GM19240 (cell line): Measurements from ENCODE around the gene ZPBP.

Experiments
- DNase-seq: peaks from one replicate; pipeline ENCODE4 v3.0.0; 2011; ENCODE audit warnings: low spot score; ENCODE audit not compliant: insufficient read length

ZPBP gene, protein sequence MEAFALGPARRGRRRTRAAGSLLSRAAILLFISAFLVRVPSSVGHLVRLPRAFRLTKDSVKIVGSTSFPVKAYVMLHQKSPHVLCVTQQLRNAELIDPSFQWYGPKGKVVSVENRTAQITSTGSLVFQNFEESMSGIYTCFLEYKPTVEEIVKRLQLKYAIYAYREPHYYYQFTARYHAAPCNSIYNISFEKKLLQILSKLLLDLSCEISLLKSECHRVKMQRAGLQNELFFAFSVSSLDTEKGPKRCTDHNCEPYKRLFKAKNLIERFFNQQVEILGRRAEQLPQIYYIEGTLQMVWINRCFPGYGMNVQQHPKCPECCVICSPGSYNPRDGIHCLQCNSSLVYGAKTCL

DNA sequence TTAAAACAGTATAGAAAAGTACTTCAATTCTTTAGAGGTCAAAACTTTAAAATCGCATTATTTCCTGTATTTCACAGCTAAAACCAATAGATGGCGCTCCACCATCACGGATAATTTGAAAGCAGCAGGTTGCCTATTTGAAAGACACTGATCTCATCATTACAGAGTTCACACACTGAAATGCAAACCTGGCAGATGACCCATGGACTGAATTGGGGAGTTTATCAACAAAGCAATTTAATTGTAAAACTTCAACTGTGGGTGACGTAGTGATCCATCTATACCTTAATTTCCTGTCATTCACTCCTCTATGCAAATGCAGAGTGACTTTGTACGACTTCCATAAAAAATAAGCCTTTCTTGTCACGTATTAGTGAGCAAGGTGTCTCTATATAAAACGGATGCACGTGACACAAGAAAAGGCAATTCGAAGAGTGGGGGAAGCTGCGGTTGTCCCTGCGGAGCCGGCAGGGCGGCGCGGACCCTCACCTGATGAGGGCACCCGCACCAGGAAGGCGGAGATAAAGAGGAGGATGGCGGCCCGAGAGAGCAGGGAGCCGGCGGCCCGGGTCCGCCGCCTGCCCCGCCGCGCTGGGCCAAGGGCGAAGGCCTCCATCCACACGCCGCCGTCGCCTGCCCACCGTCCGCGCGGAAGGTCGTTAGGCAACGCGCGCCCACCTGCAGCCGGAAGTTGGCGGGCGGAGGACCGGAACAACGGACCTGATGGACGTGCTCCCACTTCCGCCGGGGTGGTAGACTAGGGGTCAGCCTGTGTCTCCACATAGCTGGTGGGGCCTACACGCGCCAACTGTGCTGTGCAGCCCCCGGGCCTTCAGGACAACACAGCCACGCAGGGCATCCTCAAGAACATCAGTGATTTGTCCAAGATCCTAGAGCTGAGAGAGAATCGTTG, at the start of gene ZPBP:
TSS of gene ZPBP (minus strand) at position 668 of the 913 bp plus-strand sequence. CDS start at position 616, 52 bp downstream.
- no peak for DNase-seq

DNA sequence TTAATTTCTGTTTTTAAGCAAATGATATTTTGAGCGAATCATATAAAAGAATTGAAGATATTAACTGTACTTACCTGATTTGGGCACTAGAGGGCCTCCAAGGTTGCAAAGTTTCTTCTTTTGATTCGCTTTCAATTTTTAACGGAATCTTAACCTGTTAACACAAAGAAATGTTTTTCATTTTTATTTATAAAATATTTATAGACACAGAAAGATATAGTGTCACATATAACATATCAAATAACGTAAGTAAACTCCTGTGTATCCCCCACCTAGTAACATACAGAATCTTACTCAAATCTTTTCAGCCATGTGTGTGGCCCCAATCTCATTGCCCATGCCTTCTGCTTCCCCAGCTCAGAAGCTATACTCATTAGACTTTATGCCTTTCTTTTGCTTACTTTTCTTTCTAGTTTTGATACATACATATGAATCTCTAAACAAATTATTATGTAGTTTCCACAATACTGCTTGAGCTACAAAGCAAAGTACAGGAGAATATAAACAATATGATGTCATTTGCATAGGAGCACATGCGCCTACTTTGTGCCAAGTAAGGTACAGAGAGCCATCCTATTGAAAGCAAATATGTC, 49.5 kb upstream of the ZPBP start:
- DNase-seq = no peak

DNA sequence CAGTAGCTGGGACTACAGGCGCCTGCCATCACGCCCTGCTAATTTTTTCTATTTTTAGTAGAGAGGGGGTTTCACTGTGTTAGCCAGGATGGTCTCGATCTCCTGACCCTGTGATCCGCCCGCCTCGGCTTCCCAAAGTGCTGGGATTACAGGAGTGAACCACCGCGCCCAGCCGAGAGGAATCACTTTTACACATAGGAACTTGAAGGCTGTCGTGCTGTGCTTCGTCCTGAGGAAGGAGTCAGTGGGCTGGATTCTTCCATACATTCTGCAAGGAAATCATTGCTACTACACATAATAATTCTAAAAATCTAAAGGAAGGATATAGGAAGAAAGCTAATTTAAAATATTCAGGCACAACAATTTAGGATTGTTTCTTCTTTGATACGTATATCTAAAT, 48.8 kb upstream of the ZPBP start:
- no peak for DNase-seq

DNA sequence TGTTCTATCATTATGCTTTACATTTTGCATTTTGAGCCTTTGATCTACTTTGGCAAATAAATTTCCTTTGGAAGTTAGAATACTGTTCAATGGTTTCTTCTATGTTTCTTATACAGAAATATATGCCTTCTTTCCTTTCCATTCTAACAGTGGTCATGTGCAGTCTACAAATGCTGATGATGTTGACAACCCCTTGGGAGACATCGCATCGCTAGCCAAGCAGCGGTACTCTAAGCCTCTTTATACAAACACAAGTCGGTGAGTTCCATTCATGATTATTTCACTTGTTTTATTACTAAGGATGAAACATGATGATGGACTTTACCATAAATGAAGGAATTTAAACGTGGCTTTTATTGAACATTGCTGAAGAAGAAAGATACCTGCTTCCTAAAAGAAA, 48.1 kb upstream of the ZPBP start:
- no peak for DNase-seq

DNA sequence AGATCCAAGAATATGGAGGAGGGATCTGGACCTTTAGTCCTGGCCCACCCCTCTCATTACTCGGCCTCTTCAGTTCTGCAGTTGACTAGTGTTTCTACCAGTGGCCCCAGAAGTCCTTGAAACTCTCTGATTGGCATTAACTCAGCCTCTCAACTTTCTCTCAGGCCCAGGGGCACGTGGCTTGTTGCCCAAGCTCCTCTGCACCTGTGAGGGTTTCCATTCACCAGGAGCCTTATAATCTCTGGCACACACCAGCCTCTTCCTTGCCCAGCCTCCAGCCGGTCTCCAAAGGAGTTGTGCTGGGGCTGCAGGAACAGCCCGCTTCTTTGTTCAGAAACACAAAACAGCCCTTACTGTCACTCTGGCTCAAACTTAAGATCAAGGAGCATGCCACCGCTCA, 47.6 kb upstream of the ZPBP start:
- no peak for DNase-seq

DNA sequence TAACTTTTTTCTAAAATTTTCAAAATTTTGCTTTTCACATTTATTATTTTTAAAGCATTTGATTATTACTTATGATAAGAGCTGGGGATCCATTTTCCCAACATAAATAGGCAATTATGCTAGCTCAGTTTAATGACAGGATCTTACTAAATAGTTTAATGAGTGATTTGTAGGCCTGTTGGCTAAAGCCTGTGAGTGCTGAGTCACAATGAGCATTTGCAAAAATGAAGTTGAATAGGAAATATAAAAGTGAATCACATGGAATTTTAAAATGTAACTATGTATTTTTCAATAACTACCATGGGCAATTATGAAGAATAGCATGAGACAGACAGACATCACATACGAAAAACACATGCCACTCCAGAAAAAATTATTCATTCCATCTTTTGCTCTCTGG, 45.1 kb upstream of the ZPBP start:
- no peak for DNase-seq

DNA sequence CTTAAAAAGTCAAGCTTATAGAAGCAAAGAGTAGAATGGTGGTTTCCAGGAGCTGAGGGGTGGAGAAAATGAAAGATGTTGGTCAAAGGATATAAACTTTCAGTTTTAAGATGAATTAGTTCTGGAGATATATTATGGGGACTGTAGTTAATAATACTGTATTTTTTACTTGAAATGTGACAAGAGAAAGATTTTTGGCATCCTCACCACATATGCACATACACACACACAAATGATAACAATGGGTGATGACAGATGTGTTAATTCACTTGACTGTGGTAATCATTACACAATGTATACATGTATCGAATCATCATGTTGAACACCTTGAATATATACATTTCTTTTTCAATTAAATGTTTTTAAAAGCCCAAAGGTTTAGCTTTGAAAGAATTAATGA, 32.7 kb upstream of the ZPBP start:
- DNase-seq = no peak

DNA sequence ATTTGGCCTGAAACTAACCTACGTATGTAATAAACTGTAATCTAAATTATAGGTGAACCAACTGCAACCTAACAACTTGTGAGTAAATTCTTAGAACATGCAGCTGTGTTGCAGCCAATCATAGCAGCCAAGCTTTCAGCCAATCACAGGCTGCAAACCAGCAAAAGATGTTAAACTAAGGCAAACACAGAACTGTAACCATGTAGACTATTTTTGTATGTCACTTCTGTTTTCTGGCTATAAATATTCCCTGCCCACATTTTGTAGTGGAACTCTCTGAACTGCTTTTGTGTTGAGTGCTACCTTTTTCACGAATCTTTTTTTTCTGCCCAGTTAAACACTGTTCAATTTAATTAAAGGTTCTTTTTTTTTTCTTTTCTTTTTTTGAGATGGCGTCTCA, 28.2 kb upstream of the ZPBP start:
- DNase-seq = no peak

DNA sequence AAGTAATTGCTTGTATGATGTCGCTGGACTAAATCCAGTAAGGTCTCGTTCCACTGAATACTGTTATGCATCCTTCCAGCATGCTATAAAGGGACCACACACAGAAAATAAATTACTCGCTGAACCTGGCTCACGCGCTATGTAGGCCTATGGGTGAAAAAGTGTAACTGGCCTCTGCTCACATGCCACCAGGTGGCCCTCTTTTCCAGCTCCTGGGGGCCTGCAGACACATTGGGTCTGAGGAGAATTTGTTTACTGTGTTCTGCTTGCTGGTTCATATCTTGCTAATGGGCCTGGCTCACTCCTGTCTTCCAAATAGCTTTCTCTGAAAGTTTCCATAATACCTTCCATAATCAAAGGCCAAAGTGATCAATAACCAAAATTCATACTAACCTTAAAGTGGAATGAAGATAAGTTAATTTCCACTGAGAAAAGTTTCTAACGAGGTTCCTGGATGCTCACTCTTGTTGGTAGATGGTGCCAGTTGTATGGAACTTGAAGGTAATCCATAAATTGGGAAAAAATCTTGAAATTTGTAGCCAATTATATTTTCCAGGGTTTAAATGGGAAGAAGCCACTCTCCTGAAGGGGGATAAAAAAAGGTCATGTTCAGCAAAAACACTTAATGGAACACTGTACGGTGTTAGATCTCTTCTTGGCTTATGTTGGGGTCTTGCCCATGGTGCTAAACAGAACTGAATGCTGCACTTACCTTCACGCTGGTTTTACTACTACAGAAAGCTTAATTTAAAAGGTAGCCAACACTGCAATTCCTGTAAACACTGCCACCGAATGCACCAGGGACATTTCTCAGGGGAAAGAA, 27.0 kb upstream of the ZPBP start:
- no peak for DNase-seq

DNA sequence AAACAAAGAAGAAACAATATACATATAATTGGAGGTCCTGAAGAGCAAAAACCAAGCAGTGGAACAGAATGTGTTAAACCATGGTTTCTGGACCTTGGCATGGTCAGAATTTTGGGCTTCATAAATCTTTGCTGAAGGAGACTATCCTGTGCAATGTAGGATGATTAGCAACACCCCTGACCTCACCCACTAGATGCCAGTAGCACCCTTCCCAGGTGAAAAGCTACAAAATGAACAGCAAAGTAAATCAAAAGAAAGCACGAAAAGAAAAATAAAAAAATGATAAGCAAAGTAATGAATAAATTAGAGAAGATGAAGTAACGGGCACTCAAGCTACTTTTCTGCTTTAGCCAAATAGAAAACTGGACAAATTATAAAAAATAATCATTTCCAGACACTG, 19.2 kb upstream of the ZPBP start:
- no peak for DNase-seq

DNA sequence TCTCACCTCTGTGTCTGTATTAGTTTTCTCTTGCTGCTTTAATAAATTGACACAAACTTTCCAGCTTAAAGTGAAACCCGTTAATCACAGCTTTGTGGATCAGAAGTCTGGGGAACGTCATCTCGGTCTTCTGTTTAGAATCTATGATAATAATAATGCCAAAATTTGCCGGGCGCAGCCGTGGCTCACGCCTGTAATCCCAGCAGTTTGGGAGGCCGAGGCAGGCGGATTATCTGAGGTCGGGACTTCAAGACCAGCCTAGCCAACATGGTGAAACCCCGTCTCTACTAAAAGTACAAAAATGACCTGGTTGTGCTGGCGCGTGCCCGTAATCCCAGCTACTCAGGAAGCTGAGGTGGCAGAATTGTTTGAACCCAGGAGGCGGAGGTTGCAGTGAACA, 8.8 kb upstream of the ZPBP start:
- no peak for DNase-seq

DNA sequence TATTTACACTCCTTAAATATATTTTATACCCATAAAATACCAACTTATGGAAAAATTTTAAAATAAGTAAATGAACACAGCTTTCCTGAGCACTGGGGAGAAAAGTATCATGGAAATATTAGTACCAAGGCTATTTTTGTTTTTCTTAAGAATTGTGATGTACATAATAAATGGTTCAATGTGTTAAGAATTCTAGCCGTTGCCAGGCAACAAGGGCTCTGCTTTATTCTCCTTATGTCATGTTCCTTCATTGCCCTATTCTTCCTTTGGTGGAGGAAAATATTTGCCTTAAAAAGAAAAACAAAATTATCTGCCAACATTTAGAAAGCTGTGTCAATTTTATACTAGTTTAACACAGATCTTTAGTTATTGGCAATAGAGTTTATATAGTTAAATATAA, 2.6 kb upstream of the ZPBP start:
- DNase-seq = no peak

DNA sequence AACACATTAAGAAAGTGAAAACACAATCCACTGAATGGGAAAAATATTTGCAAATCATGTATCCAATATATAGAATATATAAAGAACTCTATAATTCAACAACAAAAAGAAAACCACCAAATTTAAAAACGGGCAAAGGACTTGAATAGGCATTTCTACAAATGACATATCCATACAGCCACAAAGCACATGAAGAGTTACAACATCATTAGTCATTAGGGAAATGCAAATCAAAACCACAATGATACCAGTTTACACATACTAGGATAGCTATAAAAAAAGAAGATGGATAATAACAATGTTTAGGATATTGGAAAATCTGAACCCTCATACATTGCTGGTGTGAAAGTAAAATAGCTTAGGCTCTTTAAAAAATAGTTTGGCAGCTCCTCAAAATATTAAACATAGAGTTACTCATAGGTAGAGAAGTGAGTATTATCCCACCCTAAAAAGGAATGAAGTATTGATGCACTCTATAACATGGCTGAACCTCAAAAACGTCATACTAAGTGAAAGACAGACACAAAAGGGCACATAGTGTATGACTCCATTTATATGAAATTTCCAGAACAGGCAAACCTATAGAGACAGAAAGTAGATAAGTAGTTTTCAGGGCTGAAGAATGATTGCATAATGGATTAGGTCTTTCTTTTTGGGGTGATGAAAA, 4.5 kb downstream of the ZPBP start:
- DNase-seq = no peak

DNA sequence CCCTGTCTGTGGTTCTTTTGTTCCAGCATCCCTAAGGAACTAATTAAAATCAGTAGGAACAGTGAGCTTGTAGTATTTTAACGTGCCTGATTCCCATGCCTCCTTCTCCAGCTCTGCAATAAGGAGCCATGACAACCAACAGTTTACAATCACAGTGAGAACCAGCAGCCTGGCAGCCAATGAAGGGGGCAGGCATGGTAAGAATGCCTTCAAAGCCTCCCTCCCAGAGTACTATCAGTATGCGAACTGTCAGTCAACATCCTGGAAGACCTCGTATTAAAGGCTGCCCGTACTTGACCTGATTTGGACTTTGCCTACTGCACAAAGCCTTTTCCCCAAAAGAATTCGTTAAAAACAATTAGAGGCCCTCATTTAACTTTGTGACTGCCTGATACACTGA, 7.7 kb downstream of the ZPBP start:
- DNase-seq = no peak

DNA sequence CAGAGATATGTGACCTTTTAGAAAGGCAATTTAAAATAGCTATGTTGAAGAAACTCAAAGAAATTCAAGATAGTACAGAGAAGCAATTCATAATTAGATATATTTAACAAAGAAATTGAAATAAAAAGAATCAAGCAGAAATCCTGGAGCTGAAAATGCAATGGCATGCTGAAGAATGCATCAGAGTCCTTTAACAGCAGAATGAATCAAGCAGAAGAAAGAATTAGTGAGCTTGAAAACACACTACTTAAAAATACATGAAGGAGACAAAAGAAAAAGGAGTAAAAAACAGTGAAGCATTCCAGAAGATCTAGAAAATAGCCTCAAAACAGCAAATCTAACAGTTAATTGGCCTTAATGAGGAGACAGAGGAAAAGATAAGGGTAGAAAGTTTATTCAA, 20.0 kb downstream of the ZPBP start:
- DNase-seq = no peak

DNA sequence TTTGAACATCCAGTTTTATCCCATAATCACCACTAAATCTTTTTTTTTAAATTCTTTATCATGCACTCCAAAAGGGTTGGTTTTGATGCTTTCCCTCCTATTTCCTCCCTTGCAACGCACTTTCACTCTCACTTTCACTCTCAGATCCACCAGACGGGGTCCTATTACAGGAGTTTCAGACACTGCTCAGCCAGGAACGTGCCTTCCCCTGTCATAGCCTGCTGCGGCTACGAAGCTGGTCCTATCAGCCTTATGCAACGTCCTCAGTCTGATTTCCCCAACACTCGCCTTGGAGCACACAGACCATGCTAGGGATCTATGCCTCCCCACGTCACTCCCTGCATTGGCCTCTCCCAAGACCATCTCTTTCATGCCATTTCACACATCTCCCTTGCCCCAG, 23.4 kb downstream of the ZPBP start:
- no peak for DNase-seq

DNA sequence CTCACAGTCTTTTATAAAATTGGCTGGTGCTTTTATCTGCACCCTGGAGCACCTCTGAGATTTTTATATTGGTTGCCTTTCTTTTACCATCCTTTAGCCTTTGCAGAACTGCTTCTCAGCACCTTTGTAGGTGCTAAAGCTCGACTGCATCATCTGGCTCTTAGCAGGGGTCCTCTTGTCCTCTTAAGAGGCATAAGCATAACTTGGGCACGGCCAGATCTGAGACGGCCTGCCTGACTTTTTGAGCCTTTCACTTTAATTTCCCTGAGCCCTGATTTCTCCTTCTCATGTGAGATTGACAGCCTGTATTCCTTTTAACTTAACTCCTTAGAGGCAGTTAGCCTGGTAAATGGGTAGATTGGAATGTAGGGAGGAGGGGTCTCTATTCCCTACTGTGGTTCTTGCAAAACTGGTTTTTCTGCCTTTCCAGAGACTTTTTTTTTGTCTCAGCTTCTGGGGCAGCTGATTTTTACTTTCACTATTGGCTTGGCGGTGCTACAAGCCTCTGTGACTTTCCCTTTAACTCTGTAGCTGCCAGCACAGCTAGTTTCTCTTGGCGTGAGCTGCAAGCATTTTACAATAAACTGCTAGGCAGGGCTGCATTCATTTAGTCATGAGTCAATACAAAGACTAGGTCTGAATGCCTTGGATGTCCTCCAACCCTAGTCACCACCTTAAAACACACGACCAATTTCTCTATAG, 24.0 kb downstream of the ZPBP start:
- DNase-seq = no peak

DNA sequence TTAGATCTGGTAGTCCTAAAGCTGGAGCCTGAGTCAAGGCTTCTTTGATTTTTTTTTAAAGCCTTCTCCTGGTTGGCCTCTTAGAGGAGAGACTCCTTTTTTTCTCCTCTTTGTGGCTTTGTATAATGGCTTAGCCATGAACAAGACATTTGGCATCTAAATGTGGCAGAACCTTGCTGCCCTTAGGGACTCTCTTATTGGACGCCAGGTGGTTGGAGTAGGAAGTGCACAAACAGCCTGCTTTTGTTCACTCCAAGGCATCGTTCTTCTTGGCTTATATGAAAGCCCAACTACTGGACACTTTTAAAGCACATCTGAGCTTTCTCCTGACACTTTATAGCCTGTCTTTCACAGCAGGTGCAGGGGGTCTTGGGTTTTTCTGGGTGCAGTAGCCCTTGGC, 25.0 kb downstream of the ZPBP start:
- DNase-seq = no peak

DNA sequence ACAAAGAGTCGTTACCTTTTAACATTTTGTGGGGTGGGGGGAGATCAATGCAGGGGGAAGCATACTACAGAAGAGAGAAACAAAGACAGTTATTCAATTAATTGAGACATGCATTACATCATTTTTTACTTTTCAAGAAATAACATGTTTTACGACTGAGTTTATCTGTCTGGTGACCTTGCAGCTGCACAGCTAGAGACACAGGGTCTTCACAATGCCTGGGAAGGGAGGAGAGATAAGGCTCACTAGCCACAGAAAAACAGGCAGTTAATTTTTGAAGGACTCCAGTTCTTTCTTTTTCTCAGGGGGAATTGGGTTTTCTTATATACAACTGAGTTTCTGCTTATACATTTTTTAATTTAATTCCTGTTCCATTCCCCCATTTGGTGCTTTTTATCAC, 30.1 kb downstream of the ZPBP start:
- DNase-seq = no peak

DNA sequence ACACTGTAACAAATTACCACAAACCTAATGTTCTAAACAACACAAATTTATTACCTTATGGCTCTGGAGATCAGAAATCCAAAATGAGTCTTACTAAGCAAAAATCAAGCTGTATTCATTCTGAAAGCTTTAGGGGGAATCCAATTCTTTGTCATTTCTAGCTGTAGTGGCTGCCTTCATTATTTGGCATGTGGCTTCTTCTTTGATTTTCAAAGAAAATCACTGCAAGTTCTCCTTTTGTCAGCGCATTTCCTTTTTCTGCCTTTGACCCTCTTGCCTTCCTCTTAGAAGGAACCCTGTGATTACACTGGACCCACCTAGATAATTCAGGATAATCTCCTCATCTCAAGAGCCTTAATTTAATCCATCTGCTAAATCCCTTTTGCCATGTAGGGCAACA, 36.9 kb downstream of the ZPBP start:
- no peak for DNase-seq
